ENCODE data around the gene RALGAPA1. TPM values are rescaled to one million over a fixed set of nuclear protein-coding genes. Genes with fewer than 3 reads are reported as not detected.

RALGAPA1 gene
- polyA plus RNA-seq, 1 of the 3 experiments (the other 2 are of a cell fraction): 3.6 TPM

- CTCF ChIA-PET: interaction anchor here (1.0 kb wide), 1 partner anchor 24 kb away, joined by 3 read pairs; no protein-coding TSS in a partner anchor
Observed at GRCh38 chr14:35632271-35632670, 176.8 kb downstream of the RALGAPA1 start.

GRCh38 chr14:35631071-35631805 lies 177.9 kb downstream of the RALGAPA1 start:
- CTCF ChIA-PET: no interaction called here
- 81% methylated on average over 2 of the region's 2 CpGs for WGBS (ENCODE audit: low lambda C conversion rate)
- Histone ChIP-seq H3K4me3 (ENCODE audit: low read depth in 2 of 2, low read length in 1 of 2) (no peak overlapping the region), H3K27me3 (ENCODE audit: insufficient read depth) (no peaks in the 10 kb centered on the region), H3K27ac (ENCODE audit: low read depth in 2 of 2, low read length in 1 of 2) (no peak overlapping the region), H3F3A (replicated peaks; ENCODE audit: insufficient read depth) (no peaks in the 10 kb centered on the region), H3K9me3 (no peaks in the 10 kb centered on the region), H3K4me2 (no peak overlapping the region), H3K9ac (no peak overlapping the region), H3K9me2 (no peaks in the 10 kb centered on the region), H3K36me3 (replicated peaks in 1 of 2; ENCODE audit: control insufficient read depth in 1 of 2, insufficient read depth in 2 of 2, low read length in 1 of 2) (peaks cover 8 to 17% of the 10 kb centered on the region in 2 experiments), H4K20me1 (ENCODE audit: insufficient read depth) (no peaks in the 10 kb centered on the region), H3K79me2 (ENCODE audit: insufficient read depth) (no peaks in the 10 kb centered on the region), H2AFZ (ENCODE audit: low read depth) (no peak overlapping the region), H3K4me1 (ENCODE audit: control insufficient read depth in 1 of 2, insufficient read depth in 2 of 2, low read depth in 1 of 2, low read length in 1 of 2) (no peaks in the 10 kb centered on the region; a peak in 1 of 4 replicates)
- DNase-seq: no peak
- POLR2A ChIA-PET: no interaction called here
- TF ChIP-seq ZBTB33 (IDR thresholded peaks at IDR 0.05; ENCODE audit: borderline replicate concordance, low read depth) (no peak), RCOR1 (IDR thresholded peaks at IDR 0.05; ENCODE audit: low read length) (no peak), USF1 (IDR thresholded peaks at IDR 0.05; ENCODE audit: borderline replicate concordance, low read depth) (no peak), FOSL2 (IDR thresholded peaks at IDR 0.05; ENCODE audit: borderline replicate concordance, low read depth) (no peak), YY1 (IDR thresholded peaks at IDR 0.05; ENCODE audit: low read depth) (no peak), JUND (IDR thresholded peaks at IDR 0.05) (no peak), POLR2AphosphoS5 (IDR thresholded peaks at IDR 0.05; ENCODE audit: low read depth, low read length) (no peak), TCF12 (IDR thresholded peaks at IDR 0.05) (no peak), SIN3A (IDR thresholded peaks at IDR 0.05; ENCODE audit: borderline replicate concordance, low read depth, low read length) (no peak), TAF1 (IDR thresholded peaks at IDR 0.05; ENCODE audit: borderline replicate concordance, low read depth, low read length) (no peak), ELF1 (IDR thresholded peaks at IDR 0.05) (no peak), RFX5 (IDR thresholded peaks at IDR 0.05; ENCODE audit: low read length) (no peak), FOXJ3 (CRISPR knock-in tag; IDR thresholded peaks at IDR 0.05) (no peak)

More at GRCh38 chr14:35632271-35632670, 176.8 kb downstream of the RALGAPA1 start:
- POLR2A ChIA-PET: no interaction called here
- Histone ChIP-seq H3K79me2 (ENCODE audit: insufficient read depth) (no peaks in the 10 kb centered on the region), H3F3A (replicated peaks; ENCODE audit: insufficient read depth) (no peaks in the 10 kb centered on the region), H3K27ac (ENCODE audit: low read depth in 2 of 2, low read length in 1 of 2) (no peak overlapping the region), H3K4me2 (no peak overlapping the region), H2AFZ (ENCODE audit: low read depth) (no peak overlapping the region), H3K9ac (no peak overlapping the region), H3K4me3 (ENCODE audit: low read depth in 2 of 2, low read length in 1 of 2) (no peak overlapping the region), H3K9me3 (no peaks in the 10 kb centered on the region), H3K9me2 (no peaks in the 10 kb centered on the region), H3K27me3 (ENCODE audit: insufficient read depth) (no peaks in the 10 kb centered on the region), H3K36me3 (replicated peaks in 1 of 2; ENCODE audit: control insufficient read depth in 1 of 2, insufficient read depth in 2 of 2, low read length in 1 of 2) (peaks cover 10 to 21% of the 10 kb centered on the region in 2 experiments), H4K20me1 (ENCODE audit: insufficient read depth) (no peaks in the 10 kb centered on the region), H3K4me1 (ENCODE audit: control insufficient read depth in 1 of 2, insufficient read depth in 2 of 2, low read depth in 1 of 2, low read length in 1 of 2) (no peaks in the 10 kb centered on the region; a peak in 1 of 4 replicates)
- no peak for DNase-seq
- no peak for TF ChIP-seq MXI1 (IDR thresholded peaks at IDR 0.05; ENCODE audit: low read depth, low read length)
- TF ChIP-seq GATA2 (CRISPR knock-in tag; IDR thresholded peaks at IDR 0.05): no peak
- TF ChIP-seq RCOR1 (IDR thresholded peaks at IDR 0.05; ENCODE audit: low read length): no peak
- no peak for TF ChIP-seq IRF3 (IDR thresholded peaks at IDR 0.05; ENCODE audit: low read depth, low read length)
- TF ChIP-seq CHD2 (IDR thresholded peaks at IDR 0.05; ENCODE audit: low read length, partially characterized antibody): no peak
- no peak for TF ChIP-seq GABPA (IDR thresholded peaks at IDR 0.05; ENCODE audit: low read depth)
- no peak for TF ChIP-seq EZH2phosphoT487 (IDR thresholded peaks at IDR 0.05; ENCODE audit: borderline replicate concordance, low read depth)
- no peak for TF ChIP-seq SIN3A (IDR thresholded peaks at IDR 0.05; ENCODE audit: borderline replicate concordance, low read depth, low read length)
- 93% methylated on average over 3 of the region's 3 CpGs for WGBS (ENCODE audit: low lambda C conversion rate)
